K562 (cell line): ENCODE results near the gene LRP2BP.

Experiments
- POLR2A ChIP-seq: fragments of 450-650 bp; conservative IDR thresholded peaks from 2 replicates; pipeline ENCODE4 v1.6.1; 2016
- RBM22 ChIP-seq: fragments of 200-400 bp; formaldehyde crosslinking; IDR thresholded peaks from 2 replicates; pipeline ENCODE4 v1.6.1; 2018; ENCODE audit warnings: low read length, low read depth; ENCODE audit not compliant: poor library complexity, severe bottlenecking
- ZEB2 ChIP-seq: fragments of 450-650 bp; IDR thresholded peaks from 2 replicates; pipeline ENCODE4 v1.6.1; 2016
- TF ChIP-seq, protein P1 (sequence below): sonication (generic); formaldehyde crosslinking; IDR thresholded peaks from 2 replicates; pipeline ENCODE4 v1.5.0; 2020; ENCODE audit warnings: missing genetic modification reagents

DNA sequence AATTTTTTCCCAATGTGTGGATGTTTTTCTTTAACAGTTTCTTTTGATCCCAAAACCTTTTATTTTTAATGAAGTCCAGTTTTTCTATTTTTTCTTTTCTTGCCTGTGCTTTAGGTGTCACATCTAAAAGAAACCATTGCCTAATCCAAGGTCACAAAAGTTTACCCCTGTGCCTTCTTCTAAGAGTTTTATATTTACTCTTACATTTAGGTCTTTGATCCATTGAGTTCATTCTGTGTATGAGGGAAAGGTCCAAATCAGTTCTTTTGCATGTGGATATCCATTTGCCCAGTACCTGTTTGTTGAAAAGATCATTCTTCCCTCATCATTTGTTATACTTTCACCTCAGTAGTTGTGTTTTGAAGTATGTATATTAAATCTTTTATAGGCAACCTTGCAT is 13.0 kb downstream of the LRP2BP start:
- no peak for TF ChIP-seq POLR2A
- no peak for TF ChIP-seq RBM22
- no peak for TF ChIP-seq ZEB2
- TF ChIP-seq, protein P1, sequence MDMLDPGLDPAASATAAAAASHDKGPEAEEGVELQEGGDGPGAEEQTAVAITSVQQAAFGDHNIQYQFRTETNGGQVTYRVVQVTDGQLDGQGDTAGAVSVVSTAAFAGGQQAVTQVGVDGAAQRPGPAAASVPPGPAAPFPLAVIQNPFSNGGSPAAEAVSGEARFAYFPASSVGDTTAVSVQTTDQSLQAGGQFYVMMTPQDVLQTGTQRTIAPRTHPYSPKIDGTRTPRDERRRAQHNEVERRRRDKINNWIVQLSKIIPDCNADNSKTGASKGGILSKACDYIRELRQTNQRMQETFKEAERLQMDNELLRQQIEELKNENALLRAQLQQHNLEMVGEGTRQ (CRISPR knock-in tag) = no peak
